IPS-15b (cell line): ENCODE data around the gene EFHB.
"Not testable (repeated sequence)": the region's sequence is repeated elsewhere in the genome, so short reads cannot be mapped to it uniquely, and the experiment has no call there.

ENCODE experiments used
- H3K27me3 ChIP-seq: one replicate; pipeline ENCODE4 v1.6.1; 2013; ENCODE audit warnings: low read length; ENCODE audit not compliant: control insufficient read depth, insufficient read depth
- H3K36me3 ChIP-seq: one replicate; pipeline ENCODE4 v1.6.1; 2013; ENCODE audit warnings: low read length; ENCODE audit not compliant: control insufficient read depth, insufficient read depth
- H3K4me1 ChIP-seq: one replicate; pipeline ENCODE4 v1.6.1; 2013; ENCODE audit warnings: mild to moderate bottlenecking, low read length; ENCODE audit not compliant: control insufficient read depth, insufficient read depth
- H3K4me3 ChIP-seq: one replicate; pipeline ENCODE4 v1.5.1; 2013; ENCODE audit warnings: low read depth, low read length
- H3K9ac ChIP-seq: one replicate; pipeline ENCODE4 v1.6.1; 2013; ENCODE audit warnings: low read depth, mild to moderate bottlenecking, low read length
- H3K9me3 ChIP-seq: one replicate; pipeline ENCODE4 v1.6.1; 2013; ENCODE audit warnings: mild to moderate bottlenecking, low read length; ENCODE audit not compliant: control insufficient read depth, insufficient read depth

The EFHB gene

GRCh38 chr3:19934098-19934566, at the start of gene EFHB:
Gene EFHB (minus strand): TSS chr3:19934217. CDS start chr3:19934018, 199 bp downstream.
- Histone ChIP-seq H3K27me3 (no peaks in the 10 kb centered on the region), H3K4me3 (peak within 1 kb of the TSS; percentile 71), H3K4me1 (peaks cover 3% of the 10 kb centered on the region), H3K36me3 (no peaks in the 10 kb centered on the region), H3K9ac (peak within 1 kb of the TSS; percentile 30), H3K9me3 (no peaks in the 10 kb centered on the region)

GRCh38 chr3:19972054-19972453, 38.0 kb upstream of the EFHB start:
- Histone ChIP-seq H3K36me3 (peaks cover 7% of the 10 kb centered on the region), H3K9ac (no peak overlapping the region)

GRCh38 chr3:19970327-19970726, 36.3 kb upstream of the EFHB start:
- no peak overlapping the region for H3K4me3 ChIP-seq
- H3K36me3 ChIP-seq = peaks cover 3% of the 10 kb centered on the region
- H3K9ac ChIP-seq = no peak overlapping the region
- no peaks in the 10 kb centered on the region for H3K9me3 ChIP-seq
- no peaks in the 10 kb centered on the region for H3K4me1 ChIP-seq
- H3K27me3 ChIP-seq = no peaks in the 10 kb centered on the region

More at GRCh38 chr3:19972054-19972453, 38.0 kb upstream of the EFHB start:
- H3K4me3 ChIP-seq = no peak overlapping the region
- no peaks in the 10 kb centered on the region for H3K9me3 ChIP-seq
- no peaks in the 10 kb centered on the region for H3K27me3 ChIP-seq
- no peaks in the 10 kb centered on the region for H3K4me1 ChIP-seq

- H3K9ac ChIP-seq = no peak overlapping the region
- no peaks in the 10 kb centered on the region for H3K9me3 ChIP-seq
- H3K4me1 ChIP-seq = no peaks in the 10 kb centered on the region
- no peaks in the 10 kb centered on the region for H3K27me3 ChIP-seq
- peaks cover 3% of the 10 kb centered on the region for H3K36me3 ChIP-seq
- no peak overlapping the region for H3K4me3 ChIP-seq
Measured at GRCh38 chr3:19967812-19968211, 33.8 kb upstream of the EFHB start.

- no peaks in the 10 kb centered on the region for H3K9me3 ChIP-seq
- no peaks in the 10 kb centered on the region for H3K27me3 ChIP-seq
- no peaks in the 10 kb centered on the region for H3K4me1 ChIP-seq
- H3K4me3 ChIP-seq = no peak overlapping the region
- H3K9ac ChIP-seq = no peak overlapping the region
- peaks cover 3% of the 10 kb centered on the region for H3K36me3 ChIP-seq
Measured at GRCh38 chr3:19967208-19967607, 33.2 kb upstream of the EFHB start.

- peaks cover 2% of the 10 kb centered on the region for H3K4me1 ChIP-seq
- H3K27me3 ChIP-seq = no peaks in the 10 kb centered on the region
- H3K36me3 ChIP-seq = peaks cover 3% of the 10 kb centered on the region
- no peak overlapping the region for H3K9ac ChIP-seq
- no peaks in the 10 kb centered on the region for H3K9me3 ChIP-seq
- no peak overlapping the region for H3K4me3 ChIP-seq
Measured at GRCh38 chr3:19961960-19962359, 27.9 kb upstream of the EFHB start.

- no peaks in the 10 kb centered on the region for H3K9me3 ChIP-seq
- H3K4me3 ChIP-seq = no peak overlapping the region
- no peaks in the 10 kb centered on the region for H3K27me3 ChIP-seq
- peaks cover 2% of the 10 kb centered on the region for H3K4me1 ChIP-seq
- no peak overlapping the region for H3K9ac ChIP-seq
- no peaks in the 10 kb centered on the region for H3K36me3 ChIP-seq
Measured at GRCh38 chr3:19960696-19961095, 26.7 kb upstream of the EFHB start.

GRCh38 chr3:19959505-19959904, 25.5 kb upstream of the EFHB start:
- Histone ChIP-seq H3K9ac (no peak overlapping the region), H3K4me1 (peaks cover 2% of the 10 kb centered on the region), H3K27me3 (no peaks in the 10 kb centered on the region), H3K4me3 (no peak overlapping the region), H3K36me3 (no peaks in the 10 kb centered on the region), H3K9me3 (no peaks in the 10 kb centered on the region)

- not testable (repeated sequence) for H3K9me3 ChIP-seq, H3K9ac ChIP-seq, H3K4me3 ChIP-seq, H3K4me1 ChIP-seq, H3K27me3 ChIP-seq, H3K36me3 ChIP-seq
Measured at GRCh38 chr3:19957354-19957753, 23.3 kb upstream of the EFHB start.

GRCh38 chr3:19954676-19955075, 20.7 kb upstream of the EFHB start:
- no peaks in the 10 kb centered on the region for H3K27me3 ChIP-seq
- H3K4me3 ChIP-seq = no peak overlapping the region
- no peak overlapping the region for H3K9ac ChIP-seq
- peaks cover 15% of the 10 kb centered on the region for H3K36me3 ChIP-seq
- peaks cover 5% of the 10 kb centered on the region for H3K4me1 ChIP-seq
- H3K9me3 ChIP-seq = no peaks in the 10 kb centered on the region

GRCh38 chr3:19950316-19950715, 16.3 kb upstream of the EFHB start:
- peak overlapping the region; percentile 3 for H3K4me3 ChIP-seq
- H3K36me3 ChIP-seq = peaks cover 15% of the 10 kb centered on the region
- no peaks in the 10 kb centered on the region for H3K9me3 ChIP-seq
- H3K27me3 ChIP-seq = no peaks in the 10 kb centered on the region
- no peak overlapping the region for H3K9ac ChIP-seq
- H3K4me1 ChIP-seq = peaks cover 8% of the 10 kb centered on the region

- Histone ChIP-seq H3K4me1 (peaks cover 8% of the 10 kb centered on the region), H3K9ac (peak overlapping the region; percentile 91), H3K36me3 (peaks cover 10% of the 10 kb centered on the region), H3K9me3 (no peaks in the 10 kb centered on the region), H3K4me3 (peak overlapping the region; percentile 96), H3K27me3 (no peaks in the 10 kb centered on the region)
Measured at GRCh38 chr3:19948226-19948591, 14.2 kb upstream of the EFHB start.
